ENCODE data around the gene GPC3. TPM values are rescaled to one million over a fixed set of nuclear protein-coding genes. Genes with fewer than 3 reads are reported as not detected.

The GPC3 gene
- polyA plus RNA-seq, 1 experiment, result not detected

- POLR2A ChIA-PET, result no interaction called here
- TF ChIP-seq CTCF (IDR thresholded peaks at IDR 0.05; ENCODE audit: insufficient read depth, low read depth, low read length), result no peak
- no peaks in the 10 kb centered on the region for H3K27me3 ChIP-seq (ENCODE audit: control insufficient read depth, insufficient read depth, low read length)
- CTCF ChIA-PET, result no interaction called here
- no peak overlapping the region for H3K4me3 ChIP-seq (ENCODE audit: low read depth, low read length)
- DNase-seq (ENCODE audit: low read depth), result no peak
- no peaks in the 10 kb centered on the region for H3K36me3 ChIP-seq (ENCODE audit: control insufficient read depth, insufficient read depth, low read length)
These were observed 32.3 kb downstream of the GPC3 start for GRCh38 chrX:133953078-133953477.

GRCh38 chrX:133951098-133951497 is 34.3 kb downstream of the GPC3 start:
- H3K4me3 ChIP-seq (ENCODE audit: low read depth, low read length), result no peak overlapping the region
- H3K36me3 ChIP-seq (ENCODE audit: control insufficient read depth, insufficient read depth, low read length), result no peaks in the 10 kb centered on the region
- no peak for DNase-seq (ENCODE audit: low read depth)
- ChIA-PET POLR2A (no interaction called here), CTCF (interaction anchor here (0.6 kb wide), 1 partner anchor 10 kb away, joined by 3 read pairs; no protein-coding TSS in a partner anchor)
- no peak for TF ChIP-seq CTCF (IDR thresholded peaks at IDR 0.05; ENCODE audit: insufficient read depth, low read depth, low read length)
- H3K27me3 ChIP-seq (ENCODE audit: control insufficient read depth, insufficient read depth, low read length), result no peaks in the 10 kb centered on the region

GRCh38 chrX:133950214-133950613 is 35.2 kb downstream of the GPC3 start:
- no peak for TF ChIP-seq CTCF (IDR thresholded peaks at IDR 0.05; ENCODE audit: insufficient read depth, low read depth, low read length)
- ChIA-PET CTCF (no interaction called here), POLR2A (no interaction called here)
- no peak for DNase-seq (ENCODE audit: low read depth)
- Histone ChIP-seq H3K4me3 (ENCODE audit: low read depth, low read length) (no peak overlapping the region), H3K36me3 (ENCODE audit: control insufficient read depth, insufficient read depth, low read length) (no peaks in the 10 kb centered on the region), H3K27me3 (ENCODE audit: control insufficient read depth, insufficient read depth, low read length) (no peaks in the 10 kb centered on the region)

- no peak overlapping the region for H3K4me3 ChIP-seq (ENCODE audit: low read depth, low read length)
- no peaks in the 10 kb centered on the region for H3K27me3 ChIP-seq (ENCODE audit: control insufficient read depth, insufficient read depth, low read length)
- H3K36me3 ChIP-seq (ENCODE audit: control insufficient read depth, insufficient read depth, low read length), result no peaks in the 10 kb centered on the region
- ChIA-PET CTCF (no interaction called here), POLR2A (no interaction called here)
- TF ChIP-seq CTCF (IDR thresholded peaks at IDR 0.05; ENCODE audit: insufficient read depth, low read depth, low read length), result no peak
- DNase-seq (ENCODE audit: low read depth), result no peak
These were observed 36.5 kb downstream of the GPC3 start for GRCh38 chrX:133948895-133949294.

- Histone ChIP-seq H3K36me3 (ENCODE audit: control insufficient read depth, insufficient read depth, low read length) (no peaks in the 10 kb centered on the region), H3K4me3 (ENCODE audit: low read depth, low read length) (no peak overlapping the region), H3K27me3 (ENCODE audit: control insufficient read depth, insufficient read depth, low read length) (no peaks in the 10 kb centered on the region)
- POLR2A ChIA-PET, result no interaction called here
- CTCF ChIA-PET, result no interaction called here
- no peak for TF ChIP-seq CTCF (IDR thresholded peaks at IDR 0.05; ENCODE audit: insufficient read depth, low read depth, low read length)
- DNase-seq (ENCODE audit: low read depth), result no peak
These were observed 37.4 kb downstream of the GPC3 start for GRCh38 chrX:133947996-133948395.

Measured in BJ (cell line).